IMR-90 (cell line): ENCODE results near the gene SYT2.

ENCODE experiments used
- BHLHE40 ChIP-seq: fragments of 150-350 bp; IDR thresholded peaks from 2 replicates; pipeline ENCODE4 v1.6.1; 2016; ENCODE audit warnings: mild to moderate bottlenecking, low read depth, low read length
- CTCF ChIP-seq: conservative IDR thresholded peaks from 2 replicates; pipeline ENCODE4 v1.5.1; 2012; ENCODE audit warnings: mild to moderate bottlenecking, low read depth, low read length, improper control_type of control experiment
- MXI1 ChIP-seq: IDR thresholded peaks from 2 replicates; pipeline ENCODE4 v1.6.1; 2012; ENCODE audit warnings: low read depth, mild to moderate bottlenecking, low read length, moderate library complexity, borderline replicate concordance
- RFX5 ChIP-seq: IDR thresholded peaks from 2 replicates; pipeline ENCODE4 v1.8.0; 2012; ENCODE audit warnings: low read depth, mild to moderate bottlenecking, low read length, moderate library complexity
- SMC3 ChIP-seq: fragments of 150-350 bp; IDR thresholded peaks from 2 replicates; pipeline ENCODE4 v1.6.1; 2016; ENCODE audit warnings: low read depth, mild to moderate bottlenecking, antibody characterized with exemption, low read length, moderate library complexity
- TF ChIP-seq, protein P1 (sequence below): fragments of 150-350 bp; IDR thresholded peaks from 2 replicates; pipeline ENCODE4 v1.6.1; 2017; ENCODE audit warnings: mild to moderate bottlenecking, antibody characterized with exemption, low read length, low read depth

- TF ChIP-seq SMC3, result no peak
- no peak for TF ChIP-seq CTCF
- no peak for TF ChIP-seq BHLHE40
- no peak for TF ChIP-seq RFX5
- no peak for TF ChIP-seq MXI1
- TF ChIP-seq, protein P1, sequence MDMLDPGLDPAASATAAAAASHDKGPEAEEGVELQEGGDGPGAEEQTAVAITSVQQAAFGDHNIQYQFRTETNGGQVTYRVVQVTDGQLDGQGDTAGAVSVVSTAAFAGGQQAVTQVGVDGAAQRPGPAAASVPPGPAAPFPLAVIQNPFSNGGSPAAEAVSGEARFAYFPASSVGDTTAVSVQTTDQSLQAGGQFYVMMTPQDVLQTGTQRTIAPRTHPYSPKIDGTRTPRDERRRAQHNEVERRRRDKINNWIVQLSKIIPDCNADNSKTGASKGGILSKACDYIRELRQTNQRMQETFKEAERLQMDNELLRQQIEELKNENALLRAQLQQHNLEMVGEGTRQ, result no peak
Observed at GRCh38 chr1:202682477-202682876, 27.8 kb downstream of the SYT2 start.
